GM13976 (cell line): ENCODE data around the gene ME3.

Source experiments
- DNase-seq: peaks from one replicate; pipeline ENCODE4 v3.0.0; 2012; ENCODE audit warnings: low spot score
- CTCF ChIP-seq: IDR thresholded peaks from 2 replicates; pipeline ENCODE4 v1.5.1; 2012; ENCODE audit warnings: borderline replicate concordance, mild to moderate bottlenecking; ENCODE audit not compliant: insufficient read depth; ENCODE audit errors: extremely low read depth, missing control alignments, control extremely low read depth
- in situ Hi-C: fragments of 300-500 bp; cut with MboI; formaldehyde crosslinking; loops from one replicate; pipeline ENCODE4 v1.12.0; 2022; ENCODE audit warnings: low sequenced_read_pairs, mixed read lengths, inconsistent platforms; ENCODE audit not compliant: unreplicated experiment

Gene ME3

GRCh38 chr11:86469491-86470388, 202.7 kb downstream of the ME3 start:
- in situ Hi-C loops: no loop called here
- no peak for TF ChIP-seq CTCF
- no peak for DNase-seq

GRCh38 chr11:86468169-86468568, 204.2 kb downstream of the ME3 start:
- no peak for TF ChIP-seq CTCF
- in situ Hi-C loops: no loop called here
- DNase-seq: no peak

GRCh38 chr11:86464509-86465221, 207.8 kb downstream of the ME3 start:
- in situ Hi-C loops: no loop called here
- no peak for DNase-seq
- no peak for TF ChIP-seq CTCF

GRCh38 chr11:86463955-86464354, 208.5 kb downstream of the ME3 start:
- in situ Hi-C loops: no loop called here
- DNase-seq: no peak
- TF ChIP-seq CTCF: no peak

- no peak for TF ChIP-seq CTCF
- in situ Hi-C loops: no loop called here
- no peak for DNase-seq
Measured at GRCh38 chr11:86463120-86463519, 209.3 kb downstream of the ME3 start.

GRCh38 chr11:86461892-86462291, 210.5 kb downstream of the ME3 start:
- no peak for DNase-seq
- no peak for TF ChIP-seq CTCF
- in situ Hi-C loops: no loop called here
